GM12801 (cell line): Measurements from ENCODE around the gene MIF4GD.

Experiments used
- TF ChIP-seq, protein P1 (sequence below): IDR thresholded peaks from one replicate; pipeline ENCODE4 v1.5.1; 2011; ENCODE audit warnings: control low read depth; ENCODE audit not compliant: insufficient read length; ENCODE audit errors: extremely low read depth

The MIF4GD gene

DNA sequence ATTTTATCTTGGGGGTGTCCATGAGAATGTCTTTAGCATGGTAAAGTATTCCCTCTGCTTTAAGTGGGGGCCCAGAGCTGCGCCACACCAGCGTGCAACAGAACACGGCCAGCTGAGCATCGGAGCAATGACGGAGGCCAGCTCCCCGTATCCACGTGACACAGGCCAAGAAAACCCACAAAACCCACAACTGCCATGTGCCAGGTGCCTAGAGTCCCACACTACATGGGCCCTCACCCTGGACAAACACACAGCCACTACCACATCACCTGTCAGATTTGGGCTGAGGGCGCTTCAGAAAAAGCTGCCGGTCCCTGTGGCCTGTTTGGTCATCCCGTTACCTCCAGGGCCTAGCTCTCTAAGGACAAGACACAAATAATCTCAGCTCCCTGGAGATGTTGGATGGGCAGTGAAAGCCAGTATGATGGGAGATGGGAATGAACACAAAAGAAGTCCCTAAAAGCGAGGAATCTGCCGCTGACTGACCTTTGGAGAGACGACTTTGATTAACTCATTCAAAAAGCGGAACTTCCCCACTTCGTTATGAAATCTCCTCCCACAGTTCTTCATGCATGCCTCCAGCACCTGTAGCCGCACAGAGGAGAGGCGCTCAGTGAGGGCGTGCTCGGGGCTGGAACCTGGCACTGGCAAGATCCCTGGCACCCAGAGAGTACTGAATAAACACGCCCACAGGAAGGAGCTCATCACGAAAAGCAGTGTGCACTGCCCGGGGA lies 26.7 kb downstream of the MIF4GD start:
- TF ChIP-seq, protein P1, sequence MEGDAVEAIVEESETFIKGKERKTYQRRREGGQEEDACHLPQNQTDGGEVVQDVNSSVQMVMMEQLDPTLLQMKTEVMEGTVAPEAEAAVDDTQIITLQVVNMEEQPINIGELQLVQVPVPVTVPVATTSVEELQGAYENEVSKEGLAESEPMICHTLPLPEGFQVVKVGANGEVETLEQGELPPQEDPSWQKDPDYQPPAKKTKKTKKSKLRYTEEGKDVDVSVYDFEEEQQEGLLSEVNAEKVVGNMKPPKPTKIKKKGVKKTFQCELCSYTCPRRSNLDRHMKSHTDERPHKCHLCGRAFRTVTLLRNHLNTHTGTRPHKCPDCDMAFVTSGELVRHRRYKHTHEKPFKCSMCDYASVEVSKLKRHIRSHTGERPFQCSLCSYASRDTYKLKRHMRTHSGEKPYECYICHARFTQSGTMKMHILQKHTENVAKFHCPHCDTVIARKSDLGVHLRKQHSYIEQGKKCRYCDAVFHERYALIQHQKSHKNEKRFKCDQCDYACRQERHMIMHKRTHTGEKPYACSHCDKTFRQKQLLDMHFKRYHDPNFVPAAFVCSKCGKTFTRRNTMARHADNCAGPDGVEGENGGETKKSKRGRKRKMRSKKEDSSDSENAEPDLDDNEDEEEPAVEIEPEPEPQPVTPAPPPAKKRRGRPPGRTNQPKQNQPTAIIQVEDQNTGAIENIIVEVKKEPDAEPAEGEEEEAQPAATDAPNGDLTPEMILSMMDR: no peak

DNA sequence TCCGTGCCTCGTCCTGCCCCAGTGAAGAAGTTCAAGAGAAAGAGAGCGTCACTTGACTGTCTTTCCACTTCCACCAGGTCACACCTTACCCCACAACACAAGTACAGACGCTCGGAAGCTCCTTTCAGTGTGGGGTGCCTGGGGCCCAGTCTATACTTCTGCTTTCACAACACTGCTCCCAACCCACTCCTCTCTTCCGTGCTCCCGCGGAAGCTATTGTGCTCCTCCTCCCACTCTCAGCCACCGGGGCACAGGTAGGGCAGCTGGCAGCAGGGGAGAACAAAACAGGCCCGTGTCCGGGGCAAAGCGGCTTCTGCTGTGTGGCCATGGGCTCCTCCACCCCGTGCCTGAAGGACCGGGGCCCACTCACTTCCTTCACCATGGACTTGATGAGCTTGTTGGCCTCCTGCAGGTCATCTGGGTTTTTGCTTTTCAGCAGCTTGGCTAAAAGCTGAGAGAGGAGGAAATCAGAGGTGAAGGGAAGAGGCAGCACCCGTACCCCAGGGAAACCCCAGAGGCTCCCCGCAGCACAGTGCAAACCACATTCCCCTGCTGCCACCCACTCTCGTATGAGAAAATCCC lies 28.5 kb downstream of the MIF4GD start:
- TF ChIP-seq, protein P1: no peak

DNA sequence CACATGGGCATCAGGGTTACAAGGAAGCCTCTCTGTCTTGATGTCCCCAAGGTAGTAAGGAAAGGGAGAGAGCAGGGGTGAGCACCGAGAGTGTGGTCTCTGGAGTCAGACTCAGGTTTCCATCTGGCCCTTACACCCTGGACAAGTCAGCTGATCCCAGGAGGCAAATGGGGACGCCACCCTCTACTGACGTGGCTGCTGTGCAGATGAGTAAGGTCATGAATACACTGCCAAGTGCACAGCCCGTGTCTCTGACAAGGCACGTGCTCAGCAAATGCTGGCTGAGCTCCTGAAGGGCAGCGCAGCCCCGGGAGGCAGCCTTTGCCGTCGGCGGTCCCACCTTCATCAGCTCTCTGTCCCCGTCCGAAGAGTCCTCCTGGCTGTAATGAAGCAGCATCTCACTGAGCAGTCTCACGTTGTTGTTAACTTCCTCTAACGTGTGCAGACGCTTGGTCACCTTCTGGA lies 29.0 kb downstream of the MIF4GD start:
- TF ChIP-seq, protein P1: no peak

DNA sequence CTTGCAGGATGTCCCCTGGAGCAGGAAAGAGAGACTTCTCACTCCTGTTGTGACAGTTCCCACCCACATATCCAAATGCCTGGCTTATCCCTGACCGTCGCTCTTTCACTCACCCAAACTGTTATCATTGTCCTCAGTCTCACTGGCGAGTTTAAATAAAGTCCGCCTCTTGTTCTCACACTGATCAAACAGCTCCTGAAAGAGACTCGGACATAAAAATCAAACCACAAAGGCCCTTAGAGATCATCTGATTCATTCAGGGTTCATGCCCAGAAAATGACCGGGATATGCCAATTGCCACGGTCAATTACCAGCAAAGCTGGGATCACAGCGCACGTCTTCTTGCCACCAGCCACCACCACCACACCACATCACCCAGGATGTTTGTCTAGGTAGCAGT lies 29.5 kb downstream of the MIF4GD start:
- TF ChIP-seq, protein P1: no peak

DNA sequence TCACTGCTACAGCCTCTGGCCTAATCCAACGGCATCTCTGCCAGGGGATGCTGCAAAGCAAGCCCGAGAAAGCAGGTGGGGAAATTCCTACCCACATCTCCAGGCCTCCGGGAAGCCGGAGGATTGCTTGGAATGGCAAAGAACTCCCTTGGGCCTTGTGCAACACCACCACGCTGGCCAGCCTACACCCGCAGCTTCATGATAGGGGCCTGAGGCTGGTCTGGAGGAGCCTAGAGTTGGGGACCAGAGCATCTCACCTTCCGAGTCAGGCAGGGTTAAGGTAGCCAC lies 29.9 kb downstream of the MIF4GD start:
- TF ChIP-seq, protein P1: no peak

DNA sequence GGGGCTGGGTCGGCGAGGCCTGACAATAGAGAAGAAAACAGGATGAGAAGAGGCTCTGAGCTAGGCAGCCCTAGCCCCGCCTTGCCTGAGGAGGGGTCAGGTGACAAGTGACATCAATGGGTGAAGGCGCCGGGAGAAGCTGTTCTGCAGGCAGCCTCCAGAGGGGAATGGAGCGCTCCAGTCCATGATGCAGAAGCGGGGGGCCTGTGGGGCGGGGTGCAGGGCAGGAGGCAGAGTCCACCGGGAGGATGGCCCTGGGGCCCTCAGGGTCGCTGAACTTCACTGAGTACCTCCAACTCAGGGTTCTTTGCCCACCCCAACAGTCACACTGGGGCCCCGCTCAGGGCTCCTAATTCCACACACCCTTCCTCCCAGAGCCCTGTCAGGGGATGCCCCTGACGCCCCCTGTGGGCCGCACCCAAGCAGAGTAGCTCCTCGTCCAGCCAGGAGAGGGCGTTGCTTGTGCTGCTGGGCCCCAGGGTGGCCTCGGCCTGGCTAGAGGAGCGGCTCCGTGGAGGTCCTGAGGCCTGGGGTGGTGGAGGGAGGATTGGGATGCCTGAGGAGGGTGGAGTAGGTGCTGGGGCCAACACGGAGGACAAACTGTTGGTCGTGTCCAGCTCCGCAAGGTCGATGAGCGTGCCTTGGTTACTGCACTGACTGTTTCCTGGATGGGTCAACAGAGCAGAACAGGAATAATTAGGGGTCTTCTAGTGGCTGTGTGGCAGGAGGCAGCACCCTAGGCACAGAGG lies 30.5 kb downstream of the MIF4GD start:
- TF ChIP-seq, protein P1: no peak

DNA sequence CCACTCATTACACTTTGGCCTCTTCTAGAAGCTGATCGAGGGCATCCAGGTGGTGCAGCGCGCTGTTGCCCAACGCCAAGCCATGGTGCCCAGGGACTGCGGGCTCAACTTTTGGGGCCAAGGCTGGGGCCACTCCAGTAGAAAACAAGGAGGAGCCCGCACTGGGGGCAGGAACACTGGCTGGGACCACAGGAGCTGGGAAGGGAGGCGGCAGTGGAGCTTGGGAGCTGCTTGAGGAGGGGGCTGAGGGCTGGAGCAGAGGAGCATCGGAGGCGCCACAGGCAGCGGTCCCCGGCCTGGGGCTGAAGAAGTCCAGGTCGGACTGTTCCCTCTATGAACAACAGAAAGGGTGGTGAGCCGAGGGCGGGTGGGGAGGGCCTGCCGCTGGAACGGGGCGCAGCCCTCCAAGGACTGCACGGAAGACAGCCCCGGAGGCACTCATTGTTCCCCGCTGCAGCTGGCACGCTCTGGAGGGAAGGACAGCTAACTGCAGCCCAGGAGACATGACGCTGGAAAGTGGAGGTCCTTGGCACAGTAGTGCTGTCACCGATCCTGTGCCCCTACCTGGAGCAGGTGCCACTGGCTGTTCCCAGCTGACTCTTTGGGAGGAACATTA lies 31.1 kb downstream of the MIF4GD start:
- TF ChIP-seq, protein P1: no peak
